Right lobe of liver (tissue), 6 donors: ENCODE measurements around the gene LCP2. TPM values are rescaled to one million over a fixed set of nuclear protein-coding genes. Genes with fewer than 3 reads are reported as not detected.

Experiments
- ATAC-seq, 4 donors: fragments of 200-7000 bp; cut with Tn5 transposase; one replicate each; pipeline ENCODE4 v1.9.1; 2020; ENCODE audit warnings: mild to moderate bottlenecking in 4 of 4, moderate library complexity in 4 of 4
- DNase-seq, 3 donors: peaks; one replicate each; pipeline ENCODE4 v3.0.0-alpha.2; 2020
- H3K27ac ChIP-seq, 3 donors: fragments of 200-600 bp; one replicate each; pipeline ENCODE4 v1.8.0; 2022
- H3K27me3 ChIP-seq, 2 donors: fragments of 200-600 bp; one replicate each; pipeline ENCODE4 v1.8.0; 2022
- H3K36me3 ChIP-seq, 4 donors: fragments of 200-600 bp; sonication (generic) in 1 of 4; one replicate each; pipeline versions ENCODE4 v1.5.1 to v1.8.0; 2017 to 2022; ENCODE audit warnings: control low read depth in 1 of 4
- H3K4me1 ChIP-seq, 4 donors: fragments of 200-600 bp; sonication (generic) in 1 of 4; one replicate each; pipeline versions ENCODE4 v1.5.1 to v1.8.0; 2017 to 2022; ENCODE audit warnings: control low read depth in 1 of 4
- H3K4me3 ChIP-seq, 3 donors: fragments of 200-600 bp; one replicate each; pipeline ENCODE4 v1.8.0; 2022
- H3K9me3 ChIP-seq, 4 donors: fragments of 200-600 bp; sonication (generic) in 1 of 4; one replicate each; pipeline versions ENCODE4 v1.5.1 to v1.8.0; 2017 to 2022; ENCODE audit warnings: control low read depth in 1 of 4
- CTCF ChIP-seq, 4 donors: fragments of 200-600 bp in 3 of 4; fragments of 450-650 bp in 1 of 4; IDR thresholded peaks; one replicate each; pipeline versions ENCODE4 v1.5.1 to v1.8.0; 2016 to 2022; ENCODE audit warnings: antibody characterized with exemption in 4 of 4, mild to moderate bottlenecking in 2 of 4
- POLR2A ChIP-seq: fragments of 450-650 bp; IDR thresholded peaks from one replicate; pipeline ENCODE4 v1.6.1; 2017; ENCODE audit warnings: antibody characterized with exemption, mild to moderate bottlenecking
- WGBS: methylation state at CpG from one replicate; pipeline ENCODE4 v1.1.6; 2018; ENCODE audit warnings: low coverage, low lambda C conversion rate; ENCODE audit not compliant: insufficient coverage; ENCODE audit errors: missing lambda C conversion rate; 5-methylcytosine and 5-hydroxymethylcytosine counted together
- intact Hi-C, 2 donors: fragments of 100-400 bp; cut with DNase I; formaldehyde crosslinking; loops; one replicate each; pipeline versions ENCODE4 v1.11.2 to v1.14.1; 2022
- total RNA-seq, 6 experiments: library from RNA; depleted of rRNA in 2 of 6; stranded (reverse); fragments of >200 nt in 2 of 6; fragmentation: NEBNext Ultra II Directional in 3 of 6; extraction: Animal tissue kit (Norgen Biotek cat#: 25700) in 3 of 6; gene quantifications; one replicate each; pipeline versions ENCODE4 v1.1.0 to v1.2.4, GENCODE V29; 2016 to 2023
- donor health status: DM: no; HTN: yes; CAD: no.
- donor health status: DM: no; HTN: no; CAD: no.
- donor health status: DM: no; HTN: no; CAD: no.
- donor health status: DM: no; HTN: yes; CAD: no.
- donor health status: DM: no; HTN: yes; CAD: no.

The LCP2 gene
- total RNA-seq, 6 experiments from 2014 or later, result 4.4 to 20.5 (median 10.1) TPM

DNA sequence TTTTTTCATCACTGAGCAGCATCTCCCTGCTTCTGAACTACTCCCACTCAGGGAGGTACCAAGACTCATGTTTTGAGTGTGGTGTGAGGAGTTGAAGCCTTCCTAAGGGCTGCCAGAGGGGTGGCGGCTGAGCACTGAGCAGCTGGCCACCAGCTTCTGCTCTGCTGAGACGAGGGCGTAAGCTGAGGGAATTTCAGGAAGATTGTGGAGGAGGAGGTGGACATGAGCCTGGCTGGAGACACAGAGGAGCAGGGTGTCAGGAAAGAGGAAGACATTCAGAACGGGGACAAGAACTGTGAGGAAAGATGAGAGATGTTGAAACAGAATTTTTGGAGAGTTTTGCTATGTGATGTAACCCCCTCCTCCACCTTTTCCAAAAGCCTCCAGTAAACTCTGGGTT is 7.8 kb downstream of the LCP2 start:
- no peaks in the 10 kb centered on the region for H3K27me3 ChIP-seq
- TF ChIP-seq CTCF (IDR thresholded peaks at IDR 0.05) (no peak), POLR2A (no peak)
- ATAC-seq (peak in 2 of 4 donors; percentile 9 to 35), DNase-seq (no peak)
- intact Hi-C loops, result no loop called here
- H3K9me3 ChIP-seq, result no peaks in the 10 kb centered on the region
- H3K4me1 ChIP-seq, result no peaks in the 10 kb centered on the region
- 45% methylated on average over 4 of the region's 4 CpGs for WGBS
- no peak overlapping the region for H3K4me3 ChIP-seq
- peaks cover 0 to 3% (median 0%) of the 10 kb centered on the region in 4 donors for H3K36me3 ChIP-seq
- no peak overlapping the region for H3K27ac ChIP-seq

- Histone ChIP-seq H3K27me3 (no peaks in the 10 kb centered on the region), H3K36me3 (peaks cover 0 to 3% (median 0%) of the 10 kb centered on the region in 4 donors), H3K9me3 (no peaks in the 10 kb centered on the region), H3K4me3 (no peak overlapping the region), H3K4me1 (no peaks in the 10 kb centered on the region), H3K27ac (no peak overlapping the region)
- TF ChIP-seq CTCF (IDR thresholded peaks at IDR 0.05) (no peak), POLR2A (no peak)
- intact Hi-C loops, result no loop called here
- DNase-seq, result no peak
- no peak for ATAC-seq
- WGBS, result 60% methylated on average over 1 of the region's 3 CpGs
These were observed 8.5 kb downstream of the LCP2 start for GRCh38 chr5:170289121-170289520.

DNA sequence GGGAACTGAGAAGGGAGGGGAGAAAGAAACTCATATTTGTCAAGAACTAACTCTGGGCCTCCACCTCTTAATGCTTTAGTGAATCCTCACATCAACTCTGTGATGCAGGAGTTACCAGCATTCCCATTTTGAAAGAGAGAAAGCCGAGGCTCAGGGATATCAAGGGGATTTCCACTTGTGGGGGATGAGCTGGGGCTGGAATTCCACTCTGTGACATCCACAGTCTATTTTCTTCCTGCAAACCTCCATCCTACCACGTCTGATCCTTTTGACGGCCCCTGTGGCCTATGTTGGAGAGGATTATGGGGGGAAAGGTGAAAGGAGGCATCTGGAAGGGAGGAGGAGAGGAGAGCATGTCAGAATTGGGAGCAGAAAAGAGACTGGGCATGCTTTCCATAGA is 9.0 kb downstream of the LCP2 start:
- Histone ChIP-seq H3K4me1 (no peaks in the 10 kb centered on the region), H3K27me3 (no peaks in the 10 kb centered on the region), H3K36me3 (peaks cover 0 to 3% (median 0%) of the 10 kb centered on the region in 4 donors), H3K4me3 (no peak overlapping the region), H3K27ac (no peak overlapping the region), H3K9me3 (no peaks in the 10 kb centered on the region)
- TF ChIP-seq POLR2A (no peak), CTCF (IDR thresholded peaks at IDR 0.05) (no peak)
- intact Hi-C loops, result no loop called here
- ATAC-seq, result no peak
- no peak for DNase-seq
- 30% methylated on average over 3 of the region's 3 CpGs for WGBS

GRCh38 chr5:170288151-170288550 is 9.4 kb downstream of the LCP2 start:
- H3K4me3 ChIP-seq, result no peak overlapping the region
- no peaks in the 10 kb centered on the region for H3K4me1 ChIP-seq
- 18% methylated on average over 2 of the region's 2 CpGs for WGBS
- DNase-seq (no peak), ATAC-seq (no peak)
- intact Hi-C loops, result no loop called here
- TF ChIP-seq CTCF (IDR thresholded peaks at IDR 0.05) (no peak), POLR2A (no peak)
- H3K27me3 ChIP-seq, result no peaks in the 10 kb centered on the region
- no peaks in the 10 kb centered on the region for H3K9me3 ChIP-seq
- H3K27ac ChIP-seq, result peak overlapping the region in 1 of 3 donors; percentile 7
- peaks cover 0 to 3% (median 0%) of the 10 kb centered on the region in 4 donors for H3K36me3 ChIP-seq

- no peaks in the 10 kb centered on the region for H3K9me3 ChIP-seq
- TF ChIP-seq CTCF (IDR thresholded peaks at IDR 0.05) (no peak), POLR2A (no peak)
- H3K36me3 ChIP-seq, result peaks cover 0 to 3% (median 0%) of the 10 kb centered on the region in 4 donors
- intact Hi-C loops, result no loop called here
- peak; percentile 48 to 63 (median 58) for ATAC-seq
- H3K27me3 ChIP-seq, result no peaks in the 10 kb centered on the region
- H3K4me1 ChIP-seq, result no peaks in the 10 kb centered on the region
- no peak overlapping the region for H3K27ac ChIP-seq
- WGBS, result 13% methylated on average over 1 of the region's 1 CpG
- no peak for DNase-seq
- H3K4me3 ChIP-seq, result no peak overlapping the region
These were observed 10.0 kb downstream of the LCP2 start for GRCh38 chr5:170287532-170287931.
